ENCODE results near the gene HES1. TPM values are rescaled to one million over a fixed set of nuclear protein-coding genes. Genes with fewer than 3 reads are reported as not detected.

Gene HES1
- total RNA-seq, 1 donor from 2014 or later = 40.3 TPM

DNA sequence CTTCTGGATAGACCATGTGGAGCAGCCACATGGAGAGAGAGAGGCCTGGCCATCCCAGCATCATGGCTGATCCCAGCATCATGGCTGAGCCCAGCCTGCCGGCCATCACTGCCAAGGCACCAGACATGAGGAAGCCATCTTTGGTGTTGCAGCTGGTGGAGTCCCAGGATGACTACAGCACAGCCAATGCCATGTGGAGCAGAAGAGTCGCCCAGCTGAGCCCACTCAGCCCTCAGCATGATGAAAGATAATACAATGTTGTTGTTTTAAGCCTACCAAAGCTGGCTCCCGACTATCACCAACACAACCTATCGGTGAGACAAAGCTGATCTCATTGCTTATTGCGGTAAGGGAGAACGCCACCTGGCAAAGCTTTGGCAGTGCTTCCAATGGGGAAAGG lies 18.4 kb downstream of the HES1 start:
- TF ChIP-seq, protein P1, sequence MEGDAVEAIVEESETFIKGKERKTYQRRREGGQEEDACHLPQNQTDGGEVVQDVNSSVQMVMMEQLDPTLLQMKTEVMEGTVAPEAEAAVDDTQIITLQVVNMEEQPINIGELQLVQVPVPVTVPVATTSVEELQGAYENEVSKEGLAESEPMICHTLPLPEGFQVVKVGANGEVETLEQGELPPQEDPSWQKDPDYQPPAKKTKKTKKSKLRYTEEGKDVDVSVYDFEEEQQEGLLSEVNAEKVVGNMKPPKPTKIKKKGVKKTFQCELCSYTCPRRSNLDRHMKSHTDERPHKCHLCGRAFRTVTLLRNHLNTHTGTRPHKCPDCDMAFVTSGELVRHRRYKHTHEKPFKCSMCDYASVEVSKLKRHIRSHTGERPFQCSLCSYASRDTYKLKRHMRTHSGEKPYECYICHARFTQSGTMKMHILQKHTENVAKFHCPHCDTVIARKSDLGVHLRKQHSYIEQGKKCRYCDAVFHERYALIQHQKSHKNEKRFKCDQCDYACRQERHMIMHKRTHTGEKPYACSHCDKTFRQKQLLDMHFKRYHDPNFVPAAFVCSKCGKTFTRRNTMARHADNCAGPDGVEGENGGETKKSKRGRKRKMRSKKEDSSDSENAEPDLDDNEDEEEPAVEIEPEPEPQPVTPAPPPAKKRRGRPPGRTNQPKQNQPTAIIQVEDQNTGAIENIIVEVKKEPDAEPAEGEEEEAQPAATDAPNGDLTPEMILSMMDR (IDR thresholded peaks at IDR 0.05; ENCODE audit: unreplicated experiment) = no peak
- no peak for DNase-seq (ENCODE audit: low spot score)

DNA sequence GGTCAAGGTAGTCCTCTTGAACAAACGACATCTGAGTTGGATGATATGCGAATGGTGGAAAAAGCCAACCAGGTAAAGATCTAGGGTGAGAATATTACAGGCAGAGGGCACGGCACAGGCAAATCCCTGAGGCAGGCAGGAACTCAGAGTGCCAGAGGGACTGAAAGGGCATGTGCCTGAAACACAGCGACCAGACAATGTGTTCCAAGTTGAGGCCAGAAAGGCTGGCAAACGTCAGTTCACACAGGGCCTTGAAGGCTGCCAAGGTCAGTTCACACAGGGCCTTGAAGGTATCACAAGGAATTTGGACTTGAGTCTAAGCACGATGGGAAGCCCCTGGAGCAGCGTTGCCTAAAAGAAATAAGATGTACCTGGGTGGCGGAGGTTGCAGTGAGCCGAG lies 20.1 kb downstream of the HES1 start:
- Mint-ChIP-seq H3K36me3 (ENCODE audit: low read depth, unreplicated experiment) (no peaks in the 10 kb centered on the region), H3K4me1 (ENCODE audit: unreplicated experiment) (peaks cover 16% of the 10 kb centered on the region), H3K27me3 (ENCODE audit: unreplicated experiment) (peaks cover 10% of the 10 kb centered on the region), H3K4me3 (ENCODE audit: unreplicated experiment) (no peak overlapping the region), H3K9me3 (ENCODE audit: unreplicated experiment) (no peaks in the 10 kb centered on the region), H3K27ac (ENCODE audit: unreplicated experiment) (no peak overlapping the region)
- TF ChIP-seq, protein P1 (IDR thresholded peaks at IDR 0.05; ENCODE audit: unreplicated experiment) = no peak
- DNase-seq (ENCODE audit: low spot score) = no peak

More for the DNA sequence above, 18.4 kb downstream of the HES1 start:
- no peaks in the 10 kb centered on the region for H3K36me3 Mint-ChIP-seq (ENCODE audit: low read depth, unreplicated experiment)
- peaks cover 9% of the 10 kb centered on the region for H3K27me3 Mint-ChIP-seq (ENCODE audit: unreplicated experiment)
- no peak overlapping the region for H3K27ac Mint-ChIP-seq (ENCODE audit: unreplicated experiment)
- H3K9me3 Mint-ChIP-seq (ENCODE audit: unreplicated experiment) = no peaks in the 10 kb centered on the region
- H3K4me3 Mint-ChIP-seq (ENCODE audit: unreplicated experiment) = no peak overlapping the region
- H3K4me1 Mint-ChIP-seq (ENCODE audit: unreplicated experiment) = peaks cover 15% of the 10 kb centered on the region

DNA sequence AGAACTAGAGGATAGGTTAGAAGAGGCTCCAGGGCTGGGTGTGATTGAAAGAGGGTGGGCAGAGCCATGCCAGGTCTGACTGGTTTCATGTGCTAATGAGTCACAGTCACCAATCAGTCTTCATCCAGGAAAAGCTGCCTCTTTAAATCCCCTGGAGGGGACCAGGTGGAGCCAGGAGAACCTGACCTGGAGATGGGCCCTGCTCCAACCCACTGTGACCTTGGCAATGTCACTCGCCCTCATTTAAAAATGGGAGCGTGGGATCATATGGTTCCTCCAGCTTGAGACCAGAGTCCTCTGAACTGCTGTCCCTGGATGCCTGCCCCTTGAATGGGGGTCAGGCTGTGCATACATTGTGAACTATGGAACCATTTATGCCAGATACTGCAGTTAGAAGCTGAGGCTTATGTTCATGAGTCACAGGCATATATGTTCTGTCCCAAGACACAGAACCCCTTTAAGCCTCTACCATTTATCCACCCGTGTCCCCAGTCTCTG lies 23.0 kb downstream of the HES1 start:
- TF ChIP-seq, protein P1 (IDR thresholded peaks at IDR 0.05; ENCODE audit: unreplicated experiment) = no peak
- H3K27ac Mint-ChIP-seq (ENCODE audit: unreplicated experiment) = no peak overlapping the region
- H3K4me3 Mint-ChIP-seq (ENCODE audit: unreplicated experiment) = no peak overlapping the region
- H3K9me3 Mint-ChIP-seq (ENCODE audit: unreplicated experiment) = no peaks in the 10 kb centered on the region
- peaks cover 5% of the 10 kb centered on the region for H3K27me3 Mint-ChIP-seq (ENCODE audit: unreplicated experiment)
- no peak for DNase-seq (ENCODE audit: low spot score)
- H3K4me1 Mint-ChIP-seq (ENCODE audit: unreplicated experiment) = peaks cover 21% of the 10 kb centered on the region
- H3K36me3 Mint-ChIP-seq (ENCODE audit: low read depth, unreplicated experiment) = no peaks in the 10 kb centered on the region

DNA sequence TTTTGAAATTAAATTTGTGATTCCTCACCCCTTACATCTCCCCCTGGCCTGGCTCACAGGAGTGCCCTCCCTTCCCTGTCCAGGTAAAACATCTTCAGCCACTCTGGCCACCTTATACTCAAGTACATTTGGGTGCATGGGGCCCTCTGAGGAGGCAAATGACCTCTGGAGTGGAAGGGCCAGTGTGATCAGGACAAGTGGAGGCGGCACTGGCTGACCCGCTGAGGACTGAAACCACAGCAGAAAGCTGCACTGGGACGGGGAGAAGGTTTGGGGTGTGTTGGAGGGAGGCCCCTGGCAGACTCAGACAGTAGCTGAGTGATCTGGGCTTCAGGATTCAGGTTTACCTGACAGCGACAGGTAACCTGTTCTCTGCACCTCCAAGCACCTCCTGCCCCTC lies 24.2 kb downstream of the HES1 start:
- TF ChIP-seq, protein P1 (IDR thresholded peaks at IDR 0.05; ENCODE audit: unreplicated experiment) = no peak
- H3K27me3 Mint-ChIP-seq (ENCODE audit: unreplicated experiment) = peaks cover 4% of the 10 kb centered on the region
- H3K27ac Mint-ChIP-seq (ENCODE audit: unreplicated experiment) = no peak overlapping the region
- H3K36me3 Mint-ChIP-seq (ENCODE audit: low read depth, unreplicated experiment) = no peaks in the 10 kb centered on the region
- H3K4me3 Mint-ChIP-seq (ENCODE audit: unreplicated experiment) = no peak overlapping the region
- H3K4me1 Mint-ChIP-seq (ENCODE audit: unreplicated experiment) = peaks cover 24% of the 10 kb centered on the region
- DNase-seq (ENCODE audit: low spot score) = no peak
- no peaks in the 10 kb centered on the region for H3K9me3 Mint-ChIP-seq (ENCODE audit: unreplicated experiment)

DNA sequence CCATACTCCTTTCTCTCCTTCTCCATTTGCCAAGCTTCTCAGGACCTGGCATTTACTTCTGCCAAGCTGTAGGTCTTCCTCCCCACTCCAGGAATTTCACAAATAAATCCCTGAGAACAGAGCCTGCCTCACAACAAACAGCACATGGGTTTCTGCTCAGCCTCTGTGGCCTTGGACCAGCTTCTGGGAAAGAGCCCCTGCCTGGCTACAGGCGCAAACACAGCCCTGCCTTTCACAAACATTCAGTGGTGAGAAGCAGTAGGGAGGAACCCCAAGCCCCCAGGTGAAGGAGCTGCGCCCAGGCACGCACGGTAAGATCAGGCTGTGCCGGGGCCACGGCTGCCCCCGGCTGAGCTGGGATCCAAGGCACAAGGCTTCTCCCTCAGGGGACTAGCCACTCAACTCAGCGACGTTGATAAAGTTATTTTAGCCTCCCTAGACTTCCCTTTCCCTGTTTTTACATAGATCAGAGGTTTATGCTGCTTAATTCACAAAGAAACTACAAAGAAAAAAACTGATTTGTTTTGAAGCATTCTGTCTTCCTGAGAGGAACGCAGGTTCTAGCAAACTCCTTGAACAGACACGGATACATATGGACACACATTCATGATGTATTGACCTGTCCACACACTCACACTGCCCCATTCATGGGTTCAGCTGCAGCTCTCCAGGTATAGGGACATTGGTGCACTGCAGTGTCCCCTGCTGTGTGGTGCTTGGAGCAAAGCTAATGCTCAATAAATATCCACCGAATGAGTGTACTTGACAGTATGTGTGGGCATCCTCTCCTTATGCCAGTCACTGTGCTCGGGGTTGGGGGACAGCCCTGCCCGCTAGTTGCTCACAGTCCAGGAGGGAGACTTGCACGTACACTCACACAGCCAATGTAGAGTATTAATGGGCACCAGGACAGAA lies 25.4 kb downstream of the HES1 start:
- H3K27ac Mint-ChIP-seq (ENCODE audit: unreplicated experiment) = no peak overlapping the region
- TF ChIP-seq, protein P1 (IDR thresholded peaks at IDR 0.05; ENCODE audit: unreplicated experiment) = no peak
- H3K4me3 Mint-ChIP-seq (ENCODE audit: unreplicated experiment) = no peak overlapping the region
- peaks cover 33% of the 10 kb centered on the region for H3K4me1 Mint-ChIP-seq (ENCODE audit: unreplicated experiment)
- H3K27me3 Mint-ChIP-seq (ENCODE audit: unreplicated experiment) = peaks cover 5% of the 10 kb centered on the region
- H3K36me3 Mint-ChIP-seq (ENCODE audit: low read depth, unreplicated experiment) = no peaks in the 10 kb centered on the region
- no peaks in the 10 kb centered on the region for H3K9me3 Mint-ChIP-seq (ENCODE audit: unreplicated experiment)
- DNase-seq (ENCODE audit: low spot score) = no peak
